ENCODE results near the gene XRCC5. TPM values are rescaled to one million over a fixed set of nuclear protein-coding genes. Genes with fewer than 3 reads are reported as not detected.

XRCC5 gene
- total and polyA plus RNA-seq, 2 of the 8 experiments (the other 6 are each of a cell fraction or from before 2014, with no cell fraction given), result 308 to 644 TPM

DNA sequence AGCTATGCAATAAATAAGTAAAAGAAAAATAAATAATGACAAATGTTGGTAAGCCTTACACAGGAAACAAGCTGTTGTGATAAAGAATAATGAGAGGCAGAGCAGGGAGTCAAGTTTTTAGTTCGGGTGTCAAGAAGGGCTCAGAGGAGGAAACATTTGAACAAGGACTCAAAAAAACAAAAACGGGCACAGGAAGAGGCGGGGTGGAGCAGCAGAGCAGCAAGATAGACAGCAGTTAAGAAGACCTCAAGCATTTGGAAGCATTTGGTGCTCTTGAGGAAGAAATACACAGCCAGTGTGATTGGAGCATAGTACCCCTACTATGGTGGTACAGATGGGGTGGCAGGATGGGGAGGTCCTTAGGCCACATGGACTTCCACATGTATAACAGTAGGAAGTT lies 24.6 kb upstream of the XRCC5 start:
- CTCF ChIA-PET (ENCODE audit: partially characterized antibody), result interaction anchor here (0.7 to 3.9 kb wide), 8 partner anchors 8 to 61 kb away, joined by 3 to 18 read pairs (median 4); partner anchors contain the start of gene XRCC5
- no peak overlapping the region for H3K9ac ChIP-seq (replicated peaks in 1 of 4; ENCODE audit: extremely low read depth in 1 of 4, low read depth in 3 of 4, low read length in 3 of 4)
- no peaks in the 10 kb centered on the region for H3K36me3 ChIP-seq (ENCODE audit: control insufficient read depth in 2 of 4, insufficient read depth in 4 of 4, low read length in 3 of 4)
- peaks cover 7% of the 10 kb centered on the region for H3K23me2 ChIP-seq (ENCODE audit: low read depth, low read length)
- H3K14ac ChIP-seq (ENCODE audit: insufficient read length), result no peak overlapping the region
- peak overlapping the region in 1 of 2 experiments; percentile 93; a peak in 1 of 4 replicates for H3K4me2 ChIP-seq (ENCODE audit: insufficient read depth in 1 of 2, low read depth in 2 of 2, low read length in 2 of 2)
- peaks cover 3 to 15% (median 14%) of the 10 kb centered on the region in 4 experiments; a peak in 5 of 7 replicates for H3K4me1 ChIP-seq (replicated peaks in 1 of 4; ENCODE audit: control insufficient read depth in 3 of 4, insufficient read depth in 4 of 4, low read length in 3 of 4)
- H2BK5ac ChIP-seq (ENCODE audit: low read depth, low read length), result no peak overlapping the region
- H3K27ac ChIP-seq (ENCODE audit: low read depth, low read length), result no peak overlapping the region
- 79% methylated on average over 3 of the region's 3 CpGs; no CpG with 5 or more reads in 1 of the 2 experiments for WGBS, 2 experiments (ENCODE audit: extremely low coverage in 1 of 2, insufficient coverage in 1 of 2, insufficient read length in 1 of 2, insufficient replicate concordance in 2 of 2, low coverage in 1 of 2, low lambda C conversion rate in 2 of 2, missing lambda C conversion rate in 1 of 2)
- FAIRE-seq (no peak), DNase-seq (ENCODE audit: low read depth in 1 of 2, low spot score in 2 of 2) (no peak)
- H3K23ac ChIP-seq (ENCODE audit: insufficient read length), result no peak overlapping the region
- no peaks in the 10 kb centered on the region; the same call in 1 of the 2 replicates for H3K79me1 ChIP-seq (ENCODE audit: low read depth, low read length)
- H3K56ac ChIP-seq (replicated peaks; ENCODE audit: insufficient read length, low read depth, low read length), result no peak overlapping the region
- H3K18ac ChIP-seq (ENCODE audit: extremely low read depth, low read length), result no peak overlapping the region
- POLR2A ChIA-PET (ENCODE audit: partially characterized antibody), result interaction anchor here (1.1 to 5.6 kb wide), 5 partner anchors 8 to 43 kb away, joined by 3 to 73 read pairs (median 10); partner anchors contain the start of gene XRCC5
- peaks cover 0 to 1% of the 10 kb centered on the region in 2 experiments for H4K20me1 ChIP-seq (replicated peaks in 1 of 2; ENCODE audit: control insufficient read depth in 1 of 2, insufficient read depth in 2 of 2, low read length in 2 of 2)
- H2AK5ac ChIP-seq (ENCODE audit: low read depth, low read length), result no peak overlapping the region; the same call in 1 of the 2 replicates
- H3K79me2 ChIP-seq (ENCODE audit: control insufficient read depth in 1 of 2, insufficient read depth in 2 of 2, low read length in 2 of 2), result peaks cover 0 to 16% of the 10 kb centered on the region in 2 experiments; a peak in 1 of 4 replicates
- H3K9me3 ChIP-seq (ENCODE audit: insufficient read depth in 2 of 2, low read depth in 1 of 2, low read length in 1 of 2), result no peaks in the 10 kb centered on the region
- H2BK15ac ChIP-seq (ENCODE audit: low read length), result no peak overlapping the region
- TF ChIP-seq, protein P1, sequence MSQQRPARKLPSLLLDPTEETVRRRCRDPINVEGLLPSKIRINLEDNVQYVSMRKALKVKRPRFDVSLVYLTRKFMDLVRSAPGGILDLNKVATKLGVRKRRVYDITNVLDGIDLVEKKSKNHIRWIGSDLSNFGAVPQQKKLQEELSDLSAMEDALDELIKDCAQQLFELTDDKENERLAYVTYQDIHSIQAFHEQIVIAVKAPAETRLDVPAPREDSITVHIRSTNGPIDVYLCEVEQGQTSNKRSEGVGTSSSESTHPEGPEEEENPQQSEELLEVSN (IDR thresholded peaks at IDR 0.05), result no peak
- TF ChIP-seq BRCA1 (IDR thresholded peaks at IDR 0.05; ENCODE audit: low read depth, low read length), result no peak
- TF ChIP-seq RXRA (IDR thresholded peaks at IDR 0.05; ENCODE audit: insufficient read depth, low read depth, low read length), result no peak
- H2BK20ac ChIP-seq (ENCODE audit: low read length), result no peak overlapping the region
- no peak overlapping the region for H2BK12ac ChIP-seq (ENCODE audit: low read depth, low read length)
- H4K5ac ChIP-seq (ENCODE audit: insufficient read length, low read depth, low read length), result no peak overlapping the region
- H4K91ac ChIP-seq (replicated peaks; ENCODE audit: insufficient read length, low read length), result no peak overlapping the region
- no peak overlapping the region for H4K8ac ChIP-seq (ENCODE audit: extremely low read depth, insufficient read depth, low read length)
- peak overlapping the region in 1 of 4 experiments; percentile 41; a peak in 1 of 8 replicates for H3K4me3 ChIP-seq (ENCODE audit: extremely low read depth in 1 of 4, insufficient read depth in 2 of 4, low read depth in 3 of 4, low read length in 4 of 4)
- H2AFZ ChIP-seq (ENCODE audit: low read length), result no peak overlapping the region
- no peak overlapping the region for H2BK120ac ChIP-seq (replicated peaks; ENCODE audit: low read depth, low read length)
- no peak overlapping the region for H3K4ac ChIP-seq (replicated peaks; ENCODE audit: insufficient read length, low read depth, low read length)
- H3K27me3 ChIP-seq (replicated peaks in 1 of 4; ENCODE audit: control insufficient read depth in 3 of 4, extremely low read depth in 1 of 4, insufficient read depth in 3 of 4, low read length in 3 of 4), result no peaks in the 10 kb centered on the region

Data from H1 (cell line).